GM21528 (cell line): ENCODE results near the gene DGKB.
"Not testable (repeated sequence)": the region's sequence is repeated elsewhere in the genome, so short reads cannot be mapped to it uniquely, and the experiment has no call there.

Experiments used
- ATAC-seq: cut with Tn5 transposase; IDR thresholded peaks from one replicate; pipeline ENCODE4 v1.9.1; 2021; ENCODE audit warnings: mild to moderate bottlenecking, moderate library complexity; ENCODE audit not compliant: unreplicated experiment, low FRiP score

Gene DGKB

GRCh38 chr7:14339861-14340260 is 562.7 kb downstream of the DGKB start:
- ATAC-seq = no peak

GRCh38 chr7:14336256-14336655 is 566.3 kb downstream of the DGKB start:
- ATAC-seq = no peak

- no peak for ATAC-seq
Measured at GRCh38 chr7:14332155-14332554, 570.4 kb downstream of the DGKB start.

- ATAC-seq = no peak
Measured at GRCh38 chr7:14324767-14325166, 577.8 kb downstream of the DGKB start.

- no peak for ATAC-seq
Measured at GRCh38 chr7:14322724-14323123, 579.8 kb downstream of the DGKB start.

- ATAC-seq = no peak
Measured at GRCh38 chr7:14321947-14322346, 580.6 kb downstream of the DGKB start.

- ATAC-seq = no peak
Measured at GRCh38 chr7:14309432-14309831, 593.1 kb downstream of the DGKB start.

- no peak for ATAC-seq
Measured at GRCh38 chr7:14305233-14305866, 597.2 kb downstream of the DGKB start.

GRCh38 chr7:14303536-14303935 is 599.0 kb downstream of the DGKB start:
- ATAC-seq = no peak

- ATAC-seq = no peak
Measured at GRCh38 chr7:14294637-14295036, 607.9 kb downstream of the DGKB start.

- no peak for ATAC-seq
Measured at GRCh38 chr7:14293434-14293833, 609.1 kb downstream of the DGKB start.

- no peak for ATAC-seq
Measured at GRCh38 chr7:14292737-14293136, 609.8 kb downstream of the DGKB start.

- ATAC-seq = no peak
Measured at GRCh38 chr7:14289957-14290356, 612.6 kb downstream of the DGKB start.

- ATAC-seq = no peak
Measured at GRCh38 chr7:14288701-14289100, 613.9 kb downstream of the DGKB start.

- no peak for ATAC-seq
Measured at GRCh38 chr7:14287398-14287797, 615.2 kb downstream of the DGKB start.

- no peak for ATAC-seq
Measured at GRCh38 chr7:14286036-14286435, 616.5 kb downstream of the DGKB start.

GRCh38 chr7:14279065-14279871 is 623.3 kb downstream of the DGKB start:
- ATAC-seq = not testable (repeated sequence)

GRCh38 chr7:14275356-14275755 is 627.2 kb downstream of the DGKB start:
- ATAC-seq = no peak

GRCh38 chr7:14271441-14271840 is 631.1 kb downstream of the DGKB start:
- no peak for ATAC-seq

GRCh38 chr7:14270099-14270498 is 632.5 kb downstream of the DGKB start:
- no peak for ATAC-seq

- ATAC-seq = no peak
Measured at GRCh38 chr7:14260011-14260410, 642.5 kb downstream of the DGKB start.

- no peak for ATAC-seq
Measured at GRCh38 chr7:14258861-14259260, 643.7 kb downstream of the DGKB start.
